HCT116 (cell line): Measurements from ENCODE around the gene TACO1. TPM values are rescaled to one million over a fixed set of nuclear protein-coding genes. Genes with fewer than 3 reads are reported as not detected.

Experiments
- ATAC-seq: fragments of 200-7000 bp; cut with Tn5 transposase; 2 replicates; pipeline ENCODE4 v1.9.1; 2020; ENCODE audit warnings: mild to moderate bottlenecking, moderate library complexity
- BruUV-seq: library from RNA; stranded (reverse); fragments of 400-500 nt; replicated peaks from 2 replicates; lab custom pipeline; 2021; lab: Mats Ljungman, UMichigan
- CTCF ChIA-PET: fragments of 300-600 bp; sonication (Branson Sonifier 250); formaldehyde crosslinking; loops from one replicate; lab custom pipeline; 2021; ENCODE audit warnings: antibody characterized with exemption; lab: Charles Lee
- POLR2A ChIA-PET: fragments of 300-600, 350-600 bp; sonication (Branson Sonifier 250); formaldehyde crosslinking; loops from one replicate; lab custom pipeline; 2021; ENCODE audit warnings: antibody characterized with exemption; lab: Charles Lee
- RAD21 ChIA-PET, 2 experiments: fragments of 300-600 bp; sonication (Branson Sonifier 250); formaldehyde crosslinking; loops; one replicate each; lab custom pipeline; 2023; ENCODE audit warnings: low total read pairs in 2 of 2; ENCODE audit not compliant: uncharacterized antibody in 2 of 2, unreplicated experiment in 2 of 2, low non-redundant PET in 1 of 2; lab: Charles Lee
- DNase-seq: peaks from one replicate; pipeline ENCODE4 v3.0.0-alpha.2; 2010; ENCODE audit warnings: low read depth, low spot score
- H2AFZ ChIP-seq: fragments of 200-600 bp; shearing (Covaris generic), sonication (generic); 2 replicates; pipeline ENCODE4 v1.6.1; 2017; ENCODE audit warnings: low read depth, mixed run types, mixed read lengths, antibody characterized with exemption, low read length; ENCODE audit not compliant: poor library complexity, severe bottlenecking
- H3K27ac ChIP-seq: 2 replicates; pipeline ENCODE4 v1.5.1; 2012; ENCODE audit warnings: low read depth, low read length
- H3K27me3 ChIP-seq: fragments of 200-600 bp; sonication (generic); 2 replicates; pipeline ENCODE4 v1.6.1; 2016; ENCODE audit warnings: mixed run types, low read length, mixed read lengths; ENCODE audit not compliant: insufficient read depth
- H3K36me3 ChIP-seq, 2 experiments: fragments of 200-500 bp in 1 of 2; fragments of 200-600 bp in 1 of 2; sonication (Bioruptor generic) in 1 of 2; sonication (generic) in 1 of 2; 2 replicates each; pipeline versions ENCODE4 v1.5.1 to v1.6.1; 2014 to 2016; ENCODE audit warnings: low read length in 2 of 2, inconsistent platforms in 1 of 2, mixed read lengths in 1 of 2, mixed run types in 1 of 2; ENCODE audit not compliant: insufficient read depth in 2 of 2, control insufficient read depth in 1 of 2
- H3K4me1 ChIP-seq, 2 experiments: fragments of 200-600 bp in 1 of 2; sonication (generic) in 1 of 2; 2 replicates each; pipeline versions ENCODE4 v1.5.1 to v1.6.1; 2012 to 2017; ENCODE audit warnings: low read length in 2 of 2, inconsistent platforms in 1 of 2, mild to moderate bottlenecking in 1 of 2, mixed read lengths in 1 of 2, mixed run types in 1 of 2, moderate library complexity in 1 of 2; ENCODE audit not compliant: insufficient read depth in 2 of 2, control insufficient read depth in 1 of 2
- H3K4me2 ChIP-seq: fragments of 200-600 bp; sonication (generic); 2 replicates; pipeline ENCODE4 v1.6.1; 2017; ENCODE audit warnings: mixed run types, low read length, mixed read lengths
- H3K4me3 ChIP-seq, 2 experiments: fragments of 200-600 bp in 1 of 2; sonication (generic) in 1 of 2; replicated peaks in 1 of 2; 2 replicates each; pipeline ENCODE4 v1.5.1; 2011 to 2016; ENCODE audit warnings: low read length in 2 of 2, control low read depth in 1 of 2, low read depth in 1 of 2, mild to moderate bottlenecking in 1 of 2, mixed read lengths in 1 of 2, mixed run types in 1 of 2
- H3K79me2 ChIP-seq: fragments of 200-600 bp; sonication (generic); 2 replicates; pipeline ENCODE4 v1.6.1; 2017; ENCODE audit warnings: mild to moderate bottlenecking, mixed run types, low read length, moderate library complexity, mixed read lengths; ENCODE audit not compliant: insufficient read depth
- H3K9ac ChIP-seq: fragments of 200-600 bp; sonication (generic); 2 replicates; pipeline ENCODE4 v1.6.1; 2016; ENCODE audit warnings: low read length, mixed read lengths
- H3K9me2 ChIP-seq: fragments of 200-600 bp; sonication (generic), shearing (Covaris generic); 2 replicates; pipeline ENCODE4 v1.6.1; 2017; ENCODE audit warnings: mixed run types, mild to moderate bottlenecking, moderate library complexity; ENCODE audit not compliant: insufficient read depth
- H3K9me3 ChIP-seq, 2 experiments: fragments of 200-500 bp in 1 of 2; fragments of 200-600 bp in 1 of 2; sonication (Bioruptor generic) in 1 of 2; sonication (generic) in 1 of 2; 2 replicates each; pipeline ENCODE4 v1.6.1; 2014 to 2017; ENCODE audit warnings: low read length in 2 of 2, mixed read lengths in 2 of 2, inconsistent platforms in 1 of 2, low read depth in 1 of 2, mild to moderate bottlenecking in 1 of 2, mixed run types in 1 of 2, moderate library complexity in 1 of 2; ENCODE audit not compliant: control insufficient read depth in 1 of 2, insufficient read depth in 1 of 2
- H4K20me1 ChIP-seq: fragments of 200-600 bp; sonication (generic), shearing (Covaris generic); 2 replicates; pipeline ENCODE4 v1.6.1; 2017; ENCODE audit warnings: mixed run types, mild to moderate bottlenecking, moderate library complexity; ENCODE audit not compliant: insufficient read depth
- CEBPB ChIP-seq: IDR thresholded peaks from 2 replicates; pipeline ENCODE4 v1.6.1; 2012; ENCODE audit warnings: low read depth
- EGR1 ChIP-seq: IDR thresholded peaks from 2 replicates; pipeline ENCODE4 v1.6.1; 2012; ENCODE audit warnings: low read depth
- FOSL1 ChIP-seq: IDR thresholded peaks from 2 replicates; pipeline ENCODE4 v1.6.1; 2012; ENCODE audit warnings: low read depth
- POLR2A ChIP-seq: IDR thresholded peaks from 2 replicates; pipeline ENCODE4 v1.7.0; 2011; ENCODE audit warnings: borderline replicate concordance; ENCODE audit not compliant: insufficient read depth, insufficient read length; ENCODE audit errors: extremely low read depth
- POLR2AphosphoS5 ChIP-seq: IDR thresholded peaks from 2 replicates; pipeline ENCODE4 v1.6.1; 2011; ENCODE audit warnings: mild to moderate bottlenecking, low read depth, low read length, moderate library complexity
- SIN3A ChIP-seq: IDR thresholded peaks from 2 replicates; pipeline ENCODE4 v1.6.1; 2012; ENCODE audit warnings: low read depth
- YY1 ChIP-seq: IDR thresholded peaks from 2 replicates; pipeline ENCODE4 v1.6.1; 2011; ENCODE audit warnings: low read length, low read depth, moderate library complexity, mild to moderate bottlenecking; ENCODE audit not compliant: insufficient replicate concordance; ENCODE audit errors: extremely low read depth
- ZFX ChIP-seq: fragments of 450-650 bp; IDR thresholded peaks from 2 replicates; pipeline ENCODE4 v1.6.1; 2017
- ZNF274 ChIP-seq: fragments of 200-500 bp; sonication (Bioruptor generic); IDR thresholded peaks from 2 replicates; pipeline ENCODE4 v1.6.1; 2014; ENCODE audit warnings: mild to moderate bottlenecking, low read depth, low read length, inconsistent platforms
- intact Hi-C: fragments of 100-400 bp; cut with micrococcal nuclease; formaldehyde crosslinking; loops from 2 replicates; pipeline ENCODE4 v1.10.0; 2022
- total RNA-seq: library from RNA; stranded (reverse); gene quantifications from one replicate; pipeline ENCODE4 v1.2.1, GENCODE V29; 2021; ENCODE audit not compliant: unreplicated experiment
- TF ChIP-seq, protein P1 (sequence below): IDR thresholded peaks from 2 replicates; pipeline ENCODE4 v1.6.1; 2012; ENCODE audit warnings: low read depth
- TF ChIP-seq, protein P2 (sequence below): IDR thresholded peaks from 2 replicates; pipeline ENCODE4 v1.6.1; 2011; ENCODE audit warnings: mild to moderate bottlenecking, low read length, moderate library complexity; ENCODE audit not compliant: insufficient replicate concordance; ENCODE audit errors: extremely low read depth
- TF ChIP-seq, protein P3 (sequence below): IDR thresholded peaks from 2 replicates; pipeline ENCODE4 v1.6.1; 2012
- TF ChIP-seq, protein P4 (sequence below), 3 experiments: fragments of 200-600 bp in 1 of 3; sonication (generic) in 1 of 3; IDR thresholded peaks in 2 of 3; conservative IDR thresholded peaks in 1 of 3; 2 replicates each; pipeline ENCODE4 v1.5.1; 2012 to 2017; ENCODE audit warnings: low read depth in 2 of 3, low read length in 2 of 3, antibody characterized with exemption in 1 of 3, borderline replicate concordance in 1 of 3, control low read depth in 1 of 3, mild to moderate bottlenecking in 1 of 3, mixed read lengths in 1 of 3, mixed run types in 1 of 3, moderate library complexity in 1 of 3; ENCODE audit not compliant: insufficient read depth in 1 of 3
- TF ChIP-seq, protein P5 (sequence below): IDR thresholded peaks from 2 replicates; pipeline ENCODE4 v1.6.1; 2012

TACO1 gene
- total RNA-seq, 1 experiment from 2014 or later = 39.6 TPM

DNA sequence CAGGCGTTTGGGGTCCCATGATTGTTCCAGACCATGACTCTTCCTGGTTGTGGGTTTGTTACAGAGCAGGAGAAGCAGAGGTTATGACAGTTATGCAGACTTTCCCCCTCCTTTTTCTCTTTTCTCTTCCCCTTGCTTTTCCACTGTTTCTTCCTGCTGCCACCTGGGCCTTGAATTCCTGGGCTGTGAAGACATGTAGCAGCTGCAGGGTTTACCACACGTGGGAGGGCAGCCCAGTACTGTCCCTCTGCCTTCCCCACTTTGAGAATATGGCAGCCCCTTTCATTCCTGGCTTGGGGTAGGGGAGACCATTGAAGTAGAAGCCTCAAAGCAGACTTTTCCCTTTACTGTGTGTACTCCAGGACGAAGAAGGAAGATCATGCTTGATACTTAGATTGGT, 7.9 kb upstream of the TACO1 start:
- ATAC-seq (no peak), DNase-seq (no peak)
- no TSS peak for BruUV-seq
- Histone ChIP-seq H3K36me3 (peaks cover 27 to 39% of the 10 kb centered on the region in 2 experiments), H4K20me1 (no peaks in the 10 kb centered on the region), H3K9me3 (no peaks in the 10 kb centered on the region), H3K79me2 (no peaks in the 10 kb centered on the region), H3K27me3 (no peaks in the 10 kb centered on the region), H3K4me2 (no peak overlapping the region), H3K9me2 (no peaks in the 10 kb centered on the region), H3K27ac (no peak overlapping the region), H2AFZ (no peak overlapping the region), H3K9ac (no peak overlapping the region), H3K4me1 (no peaks in the 10 kb centered on the region), H3K4me3 (no peak overlapping the region)
- TF ChIP-seq FOSL1 = no peak
- no peak for TF ChIP-seq YY1
- TF ChIP-seq, protein P1, sequence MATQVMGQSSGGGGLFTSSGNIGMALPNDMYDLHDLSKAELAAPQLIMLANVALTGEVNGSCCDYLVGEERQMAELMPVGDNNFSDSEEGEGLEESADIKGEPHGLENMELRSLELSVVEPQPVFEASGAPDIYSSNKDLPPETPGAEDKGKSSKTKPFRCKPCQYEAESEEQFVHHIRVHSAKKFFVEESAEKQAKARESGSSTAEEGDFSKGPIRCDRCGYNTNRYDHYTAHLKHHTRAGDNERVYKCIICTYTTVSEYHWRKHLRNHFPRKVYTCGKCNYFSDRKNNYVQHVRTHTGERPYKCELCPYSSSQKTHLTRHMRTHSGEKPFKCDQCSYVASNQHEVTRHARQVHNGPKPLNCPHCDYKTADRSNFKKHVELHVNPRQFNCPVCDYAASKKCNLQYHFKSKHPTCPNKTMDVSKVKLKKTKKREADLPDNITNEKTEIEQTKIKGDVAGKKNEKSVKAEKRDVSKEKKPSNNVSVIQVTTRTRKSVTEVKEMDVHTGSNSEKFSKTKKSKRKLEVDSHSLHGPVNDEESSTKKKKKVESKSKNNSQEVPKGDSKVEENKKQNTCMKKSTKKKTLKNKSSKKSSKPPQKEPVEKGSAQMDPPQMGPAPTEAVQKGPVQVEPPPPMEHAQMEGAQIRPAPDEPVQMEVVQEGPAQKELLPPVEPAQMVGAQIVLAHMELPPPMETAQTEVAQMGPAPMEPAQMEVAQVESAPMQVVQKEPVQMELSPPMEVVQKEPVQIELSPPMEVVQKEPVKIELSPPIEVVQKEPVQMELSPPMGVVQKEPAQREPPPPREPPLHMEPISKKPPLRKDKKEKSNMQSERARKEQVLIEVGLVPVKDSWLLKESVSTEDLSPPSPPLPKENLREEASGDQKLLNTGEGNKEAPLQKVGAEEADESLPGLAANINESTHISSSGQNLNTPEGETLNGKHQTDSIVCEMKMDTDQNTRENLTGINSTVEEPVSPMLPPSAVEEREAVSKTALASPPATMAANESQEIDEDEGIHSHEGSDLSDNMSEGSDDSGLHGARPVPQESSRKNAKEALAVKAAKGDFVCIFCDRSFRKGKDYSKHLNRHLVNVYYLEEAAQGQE = no peak
- no peak for TF ChIP-seq CEBPB
- TF ChIP-seq, protein P2, sequence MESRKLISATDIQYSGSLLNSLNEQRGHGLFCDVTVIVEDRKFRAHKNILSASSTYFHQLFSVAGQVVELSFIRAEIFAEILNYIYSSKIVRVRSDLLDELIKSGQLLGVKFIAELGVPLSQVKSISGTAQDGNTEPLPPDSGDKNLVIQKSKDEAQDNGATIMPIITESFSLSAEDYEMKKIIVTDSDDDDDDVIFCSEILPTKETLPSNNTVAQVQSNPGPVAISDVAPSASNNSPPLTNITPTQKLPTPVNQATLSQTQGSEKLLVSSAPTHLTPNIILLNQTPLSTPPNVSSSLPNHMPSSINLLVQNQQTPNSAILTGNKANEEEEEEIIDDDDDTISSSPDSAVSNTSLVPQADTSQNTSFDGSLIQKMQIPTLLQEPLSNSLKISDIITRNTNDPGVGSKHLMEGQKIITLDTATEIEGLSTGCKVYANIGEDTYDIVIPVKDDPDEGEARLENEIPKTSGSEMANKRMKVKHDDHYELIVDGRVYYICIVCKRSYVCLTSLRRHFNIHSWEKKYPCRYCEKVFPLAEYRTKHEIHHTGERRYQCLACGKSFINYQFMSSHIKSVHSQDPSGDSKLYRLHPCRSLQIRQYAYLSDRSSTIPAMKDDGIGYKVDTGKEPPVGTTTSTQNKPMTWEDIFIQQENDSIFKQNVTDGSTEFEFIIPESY = no peak
- TF ChIP-seq POLR2AphosphoS5 = no peak
- TF ChIP-seq POLR2A = no peak
- TF ChIP-seq SIN3A = no peak
- TF ChIP-seq, protein P3, sequence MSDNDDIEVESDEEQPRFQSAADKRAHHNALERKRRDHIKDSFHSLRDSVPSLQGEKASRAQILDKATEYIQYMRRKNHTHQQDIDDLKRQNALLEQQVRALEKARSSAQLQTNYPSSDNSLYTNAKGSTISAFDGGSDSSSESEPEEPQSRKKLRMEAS = no peak
- TF ChIP-seq, protein P4, sequence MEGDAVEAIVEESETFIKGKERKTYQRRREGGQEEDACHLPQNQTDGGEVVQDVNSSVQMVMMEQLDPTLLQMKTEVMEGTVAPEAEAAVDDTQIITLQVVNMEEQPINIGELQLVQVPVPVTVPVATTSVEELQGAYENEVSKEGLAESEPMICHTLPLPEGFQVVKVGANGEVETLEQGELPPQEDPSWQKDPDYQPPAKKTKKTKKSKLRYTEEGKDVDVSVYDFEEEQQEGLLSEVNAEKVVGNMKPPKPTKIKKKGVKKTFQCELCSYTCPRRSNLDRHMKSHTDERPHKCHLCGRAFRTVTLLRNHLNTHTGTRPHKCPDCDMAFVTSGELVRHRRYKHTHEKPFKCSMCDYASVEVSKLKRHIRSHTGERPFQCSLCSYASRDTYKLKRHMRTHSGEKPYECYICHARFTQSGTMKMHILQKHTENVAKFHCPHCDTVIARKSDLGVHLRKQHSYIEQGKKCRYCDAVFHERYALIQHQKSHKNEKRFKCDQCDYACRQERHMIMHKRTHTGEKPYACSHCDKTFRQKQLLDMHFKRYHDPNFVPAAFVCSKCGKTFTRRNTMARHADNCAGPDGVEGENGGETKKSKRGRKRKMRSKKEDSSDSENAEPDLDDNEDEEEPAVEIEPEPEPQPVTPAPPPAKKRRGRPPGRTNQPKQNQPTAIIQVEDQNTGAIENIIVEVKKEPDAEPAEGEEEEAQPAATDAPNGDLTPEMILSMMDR (IDR thresholded peaks at IDR 0.05 in 2 of 3, conservative IDR thresholded peaks at IDR 0.05 in 1 of 3; ENCODE audit: borderline replicate concordance in 1 of 3, insufficient read depth in 1 of 3, low read depth in 2 of 3, low read length in 2 of 3) = no peak
- TF ChIP-seq ZNF274 = no peak
- TF ChIP-seq EGR1 = no peak
- TF ChIP-seq, protein P5, sequence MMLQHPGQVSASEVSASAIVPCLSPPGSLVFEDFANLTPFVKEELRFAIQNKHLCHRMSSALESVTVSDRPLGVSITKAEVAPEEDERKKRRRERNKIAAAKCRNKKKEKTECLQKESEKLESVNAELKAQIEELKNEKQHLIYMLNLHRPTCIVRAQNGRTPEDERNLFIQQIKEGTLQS = no peak
- no peak for TF ChIP-seq ZFX
- intact Hi-C loops = no loop called here
- ChIA-PET RAD21 (no interaction called here), CTCF (interaction anchor here (1.0 to 2.6 kb wide), 2 partner anchors 17 to 19 kb away, joined by 3 to 7 read pairs; no protein-coding TSS in a partner anchor), POLR2A (no interaction called here)
